Stimulated activated CD8-positive, alpha-beta memory T cell treated with anti-CD3 and anti-CD28 coated beads, Interleukin-15, amount 100 ng/mL, for 1 hour (primary cell): Measurements from ENCODE around the gene PHKA2.
"Not testable (repeated sequence)": the region's sequence is repeated elsewhere in the genome, so short reads cannot be mapped to it uniquely, and the experiment has no call there.

ENCODE experiments used
- DNase-seq: peaks from one replicate; pipeline ENCODE4 v3.0.0-alpha.2; 2020; ENCODE audit warnings: low read depth

PHKA2 gene

DNA sequence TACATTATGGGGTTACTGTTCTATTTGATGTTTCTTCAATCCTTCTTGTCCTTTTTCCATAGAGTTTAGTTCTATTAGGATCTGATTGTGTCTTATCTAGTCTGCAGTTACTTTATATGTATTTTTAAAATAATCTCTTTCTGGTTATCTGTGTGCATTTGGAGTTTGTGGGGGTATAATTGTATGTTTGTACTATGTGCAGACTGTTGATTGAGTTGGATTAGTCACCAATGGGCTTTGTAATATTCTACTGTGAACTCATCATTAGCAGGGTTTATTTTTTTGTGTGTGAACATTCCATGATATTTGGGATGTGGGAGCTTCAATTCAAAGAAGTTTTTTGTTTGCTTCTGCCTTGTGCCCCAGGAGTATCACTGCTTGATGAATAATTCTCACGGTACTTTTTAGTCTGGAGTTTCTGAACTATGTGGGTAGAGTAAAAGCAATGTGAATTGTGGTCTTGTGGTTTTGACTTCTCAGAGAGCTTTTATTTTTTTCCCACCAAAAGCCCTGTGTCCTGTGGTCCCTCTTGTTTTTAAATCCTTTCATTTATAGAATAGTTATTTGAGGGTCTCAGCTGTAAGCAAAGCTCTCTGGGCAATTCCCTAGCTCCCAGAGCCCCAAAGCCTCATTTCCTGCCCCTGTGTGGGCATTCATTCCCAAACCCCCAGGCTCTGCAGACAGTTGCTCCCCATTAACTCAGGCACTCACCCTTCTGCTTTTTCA, 127.8 kb downstream of the PHKA2 start:
- no peak for DNase-seq

- not testable (repeated sequence) for DNase-seq
These were observed 136.0 kb downstream of the PHKA2 start for GRCh38 chrX:18847901-18848300.
